HG02938 (cell line): Measurements from ENCODE around the gene CCDC40.
"Not testable (repeated sequence)": the region's sequence is repeated elsewhere in the genome, so short reads cannot be mapped to it uniquely, and the experiment has no call there.

Experiments
- ATAC-seq: cut with Tn5 transposase; IDR thresholded peaks from one replicate; pipeline ENCODE4 v1.9.1; 2021; ENCODE audit warnings: mild to moderate bottlenecking, moderate library complexity; ENCODE audit not compliant: unreplicated experiment

The CCDC40 gene

GRCh38 chr17:80035937-80036714, at the start of gene CCDC40:
Gene CCDC40 (plus strand): TSS chr17:80036642. CDS start chr17:80036663, 21 bp downstream.
- ATAC-seq: no peak

- no peak for ATAC-seq
These were observed 49.1 kb upstream of the CCDC40 start for GRCh38 chr17:79987187-79987934.

GRCh38 chr17:79987935-79988184, 48.6 kb upstream of the CCDC40 start:
- ATAC-seq: no peak

- ATAC-seq: no peak
These were observed 48.1 kb upstream of the CCDC40 start for GRCh38 chr17:79988185-79988971.

GRCh38 chr17:79989106-79989835, 47.2 kb upstream of the CCDC40 start:
- ATAC-seq: no peak

GRCh38 chr17:79990051-79990592, 46.3 kb upstream of the CCDC40 start:
- ATAC-seq: no peak

GRCh38 chr17:79990704-79991103, 45.7 kb upstream of the CCDC40 start:
- ATAC-seq: no peak

- no peak for ATAC-seq
These were observed 45.1 kb upstream of the CCDC40 start for GRCh38 chr17:79991140-79991923.

GRCh38 chr17:79991924-79992648, 44.4 kb upstream of the CCDC40 start:
- ATAC-seq: no peak

- ATAC-seq: no peak
These were observed 43.6 kb upstream of the CCDC40 start for GRCh38 chr17:79992649-79993389.

- no peak for ATAC-seq
These were observed 42.8 kb upstream of the CCDC40 start for GRCh38 chr17:79993390-79994227.

- not testable (repeated sequence) for ATAC-seq
These were observed 42.2 kb upstream of the CCDC40 start for GRCh38 chr17:79994228-79994569.

- ATAC-seq: no peak
These were observed 41.8 kb upstream of the CCDC40 start for GRCh38 chr17:79994602-79995001.

- no peak for ATAC-seq
These were observed 40.7 kb upstream of the CCDC40 start for GRCh38 chr17:79995696-79996095.

GRCh38 chr17:79996291-79996690, 40.2 kb upstream of the CCDC40 start:
- ATAC-seq: no peak

- ATAC-seq: no peak
These were observed 39.3 kb upstream of the CCDC40 start for GRCh38 chr17:79997011-79997660.

GRCh38 chr17:80000136-80000535, 36.3 kb upstream of the CCDC40 start:
- ATAC-seq: no peak
